Measurements from ENCODE around the gene RABL2A.
"Not testable (repeated sequence)": the region's sequence is repeated elsewhere in the genome, so short reads cannot be mapped to it uniquely, and the experiment has no call there.

RABL2A gene

GRCh38 chr2:113626616-113627330 lies at the start of gene RABL2A:
Gene RABL2A, plus strand, starts transcription at chr2:113627266. Its CDS starts 1,341 bp downstream, at chr2:113628607.
- not testable (repeated sequence) for DNase-seq

- DNase-seq = not testable (repeated sequence)
Measured at GRCh38 chr2:113578508-113578907, 48.6 kb upstream of the RABL2A start.

- DNase-seq = not testable (repeated sequence)
Measured at GRCh38 chr2:113582473-113582872, 44.6 kb upstream of the RABL2A start.

GRCh38 chr2:113583521-113584225 lies 43.4 kb upstream of the RABL2A start:
- DNase-seq = not testable (repeated sequence)

GRCh38 chr2:113584311-113585092 lies 42.6 kb upstream of the RABL2A start:
- not testable (repeated sequence) for DNase-seq

GRCh38 chr2:113587201-113587600 lies 39.9 kb upstream of the RABL2A start:
- not testable (repeated sequence) for DNase-seq

GRCh38 chr2:113589591-113589990 lies 37.5 kb upstream of the RABL2A start:
- DNase-seq = not testable (repeated sequence)

- not testable (repeated sequence) for DNase-seq
Measured at GRCh38 chr2:113591926-113592325, 35.1 kb upstream of the RABL2A start.

GRCh38 chr2:113593280-113593679 lies 33.8 kb upstream of the RABL2A start:
- not testable (repeated sequence) for DNase-seq

- not testable (repeated sequence) for DNase-seq
Measured at GRCh38 chr2:113595725-113596124, 31.3 kb upstream of the RABL2A start.

GRCh38 chr2:113597164-113597563 lies 29.9 kb upstream of the RABL2A start:
- not testable (repeated sequence) for DNase-seq

GRCh38 chr2:113597572-113597971 lies 29.5 kb upstream of the RABL2A start:
- not testable (repeated sequence) for DNase-seq

GRCh38 chr2:113598180-113598579 lies 28.9 kb upstream of the RABL2A start:
- not testable (repeated sequence) for DNase-seq

- not testable (repeated sequence) for DNase-seq
Measured at GRCh38 chr2:113598738-113599137, 28.3 kb upstream of the RABL2A start.

GRCh38 chr2:113599208-113599607 lies 27.9 kb upstream of the RABL2A start:
- DNase-seq = not testable (repeated sequence)

GRCh38 chr2:113602040-113602769 lies 24.9 kb upstream of the RABL2A start:
- not testable (repeated sequence) for DNase-seq

- DNase-seq = no peak
Measured at GRCh38 chr2:113602869-113603466, 24.1 kb upstream of the RABL2A start.

GRCh38 chr2:113603467-113604084 lies 23.5 kb upstream of the RABL2A start:
- not testable (repeated sequence) for DNase-seq

- not testable (repeated sequence) for DNase-seq
Measured at GRCh38 chr2:113604085-113604477, 23.0 kb upstream of the RABL2A start.

- DNase-seq = not testable (repeated sequence)
Measured at GRCh38 chr2:113604661-113605060, 22.4 kb upstream of the RABL2A start.

- DNase-seq = not testable (repeated sequence)
Measured at GRCh38 chr2:113606036-113606435, 21.0 kb upstream of the RABL2A start.

- not testable (repeated sequence) for DNase-seq
Measured at GRCh38 chr2:113609822-113610221, 17.2 kb upstream of the RABL2A start.

Measured in COR-L47 (cell line).